OCI-M1 (cell line): ENCODE results near the gene TMEM154.

Source experiments
- DNase-seq: peaks from one replicate; lab custom pipeline; 2025; lab: John Stamatoyannopoulos, UW

The TMEM154 gene

GRCh38 chr4:152679414-152680281 lies at the start of gene TMEM154:
TSS of gene TMEM154 (minus strand) at chr4:152679997. CDS start at chr4:152679933, 64 bp downstream.
- peak; percentile 95 for DNase-seq

- DNase-seq = no peak
Measured at GRCh38 chr4:152729466-152729865, 49.7 kb upstream of the TMEM154 start.

- DNase-seq = no peak
Measured at GRCh38 chr4:152728343-152728742, 48.5 kb upstream of the TMEM154 start.

GRCh38 chr4:152727784-152728183 lies 48.0 kb upstream of the TMEM154 start:
- DNase-seq = peak; percentile 57

- no peak for DNase-seq
Measured at GRCh38 chr4:152724494-152724893, 44.7 kb upstream of the TMEM154 start.

GRCh38 chr4:152723236-152723635 lies 43.4 kb upstream of the TMEM154 start:
- no peak for DNase-seq

GRCh38 chr4:152719801-152720556 lies 40.2 kb upstream of the TMEM154 start:
- no peak for DNase-seq

GRCh38 chr4:152719291-152719690 lies 39.5 kb upstream of the TMEM154 start:
- no peak for DNase-seq

GRCh38 chr4:152715076-152715475 lies 35.3 kb upstream of the TMEM154 start:
- DNase-seq = no peak

GRCh38 chr4:152713951-152714705 lies 34.3 kb upstream of the TMEM154 start:
- DNase-seq = no peak

GRCh38 chr4:152709675-152710438 lies 30.1 kb upstream of the TMEM154 start:
- DNase-seq = no peak

GRCh38 chr4:152708796-152709195 lies 29.0 kb upstream of the TMEM154 start:
- no peak for DNase-seq

GRCh38 chr4:152708361-152708760 lies 28.6 kb upstream of the TMEM154 start:
- DNase-seq = no peak

GRCh38 chr4:152707632-152708031 lies 27.8 kb upstream of the TMEM154 start:
- no peak for DNase-seq

- no peak for DNase-seq
Measured at GRCh38 chr4:152705903-152706302, 26.1 kb upstream of the TMEM154 start.

GRCh38 chr4:152704788-152705187 lies 25.0 kb upstream of the TMEM154 start:
- no peak for DNase-seq

GRCh38 chr4:152700151-152700550 lies 20.4 kb upstream of the TMEM154 start:
- peak; percentile 91 for DNase-seq

GRCh38 chr4:152699313-152699712 lies 19.5 kb upstream of the TMEM154 start:
- DNase-seq = no peak

GRCh38 chr4:152698089-152698499 lies 18.3 kb upstream of the TMEM154 start:
- DNase-seq = no peak

- DNase-seq = no peak
Measured at GRCh38 chr4:152697284-152698088, 17.7 kb upstream of the TMEM154 start.

GRCh38 chr4:152696764-152697261 lies 17.0 kb upstream of the TMEM154 start:
- no peak for DNase-seq
